ENCODE data around the gene RNF39. TPM values are rescaled to one million over a fixed set of nuclear protein-coding genes. Genes with fewer than 3 reads are reported as not detected.

Gene RNF39
- total and polyA plus RNA-seq, 2 of the 4 experiments (the other 2 are of a cell fraction), result not detected

DNA sequence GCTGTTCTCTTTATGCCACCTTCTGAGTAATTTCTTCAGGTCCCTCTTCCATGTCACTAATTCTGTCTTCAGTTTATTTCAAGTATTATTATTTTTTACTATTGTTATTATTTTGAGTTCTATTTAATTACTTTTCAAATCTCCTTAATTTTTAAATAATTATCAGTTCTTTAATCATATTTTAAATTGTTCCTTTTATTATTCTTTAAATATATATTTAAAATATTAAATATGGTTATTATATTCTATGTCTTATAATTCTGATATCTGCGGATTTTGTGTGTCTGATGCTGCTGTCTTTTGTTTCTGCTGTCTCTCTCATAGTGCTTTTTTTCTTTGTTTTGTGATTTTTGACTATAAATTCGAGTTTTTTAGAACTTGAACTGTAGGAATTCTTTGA lies 12.3 kb downstream of the RNF39 start:
- POLR2A ChIA-PET (ENCODE audit: unreplicated experiment), result no interaction called here
- Histone ChIP-seq H3K9ac (ENCODE audit: low read depth, low read length) (no peak overlapping the region), H4K8ac (ENCODE audit: low read depth in 2 of 2, low read length in 2 of 2) (no peak overlapping the region), H2AFZ (replicated peaks; ENCODE audit: low read length, poor library complexity) (no peak overlapping the region), H3K18ac (ENCODE audit: low read depth, low read length) (no peak overlapping the region), H3K4me3 (ENCODE audit: insufficient read depth, low read depth, low read length) (no peak overlapping the region), H3K27ac (ENCODE audit: insufficient read depth, low read length) (no peak overlapping the region), H3K56ac (ENCODE audit: extremely low read depth, insufficient read depth, low read length) (no peak overlapping the region), H2BK20ac (ENCODE audit: low read depth, low read length) (no peak overlapping the region), H4K91ac (ENCODE audit: insufficient read depth, low read depth, low read length) (no peak overlapping the region), H4K20me1 (ENCODE audit: insufficient read depth, low read length) (no peaks in the 10 kb centered on the region), H3K36me3 (ENCODE audit: control insufficient read depth, insufficient read depth, low read length) (no peaks in the 10 kb centered on the region), H3K4me2 (ENCODE audit: low read depth, low read length) (no peak overlapping the region), H2BK5ac (ENCODE audit: low read depth, low read length, poor library complexity, severe bottlenecking) (no peak overlapping the region), H3K14ac (replicated peaks; ENCODE audit: low read depth, low read length) (no peak overlapping the region), H3K9me3 (ENCODE audit: control insufficient read depth, insufficient read depth, low read length) (no peaks in the 10 kb centered on the region), H3K9me1 (ENCODE audit: insufficient read depth, low read length) (peaks cover 5% of the 10 kb centered on the region), H4K5ac (ENCODE audit: low read depth, low read length) (no peak overlapping the region), H2BK120ac (ENCODE audit: low read depth, low read length) (no peak overlapping the region), H3K79me1 (ENCODE audit: low read depth in 1 of 2, low read length in 2 of 2) (peaks cover 28 to 43% of the 10 kb centered on the region in 2 experiments), H3K27me3 (ENCODE audit: control insufficient read depth, insufficient read depth, low read length) (no peaks in the 10 kb centered on the region), H3K23ac (ENCODE audit: low read depth, low read length) (no peak overlapping the region), H2AK9ac (replicated peaks; ENCODE audit: low read depth, low read length, poor library complexity) (no peak overlapping the region), H3K4ac (ENCODE audit: low read depth, low read length) (no peak overlapping the region), H2AK5ac (ENCODE audit: low read depth, low read length) (no peak overlapping the region), H2BK15ac (ENCODE audit: low read depth, low read length) (no peak overlapping the region), H3K4me1 (ENCODE audit: control insufficient read depth, insufficient read depth, low read length) (peaks cover 3% of the 10 kb centered on the region)
- intact Hi-C loops (cut with micrococcal nuclease) (no loop called here), dilution Hi-C loops (cut with HindIII; ENCODE audit: low sequenced_read_pairs, unreplicated experiment) (no loop called here), in situ Hi-C loops (cut with MboI; ENCODE audit: low sequenced_read_pairs) (no loop called here)
- ATAC-seq (ENCODE audit: low read depth) (no peak), DNase-seq (no peak)
- BruUV-seq (replicated peaks), result no TSS peak
- no CpG with 5 or more reads among the region's 2 CpGs for WGBS, 2 experiments (ENCODE audit: extremely low coverage in 2 of 2, insufficient read length in 1 of 2)
- TF ChIP-seq CHD1 (IDR thresholded peaks at IDR 0.05; ENCODE audit: low read depth, low read length) (no peak), RAD21 (IDR thresholded peaks at IDR 0.05; ENCODE audit: low read length) (no peak), RFX5 (IDR thresholded peaks at IDR 0.05; ENCODE audit: low read depth, low read length) (no peak), BHLHE40 (IDR thresholded peaks at IDR 0.05; ENCODE audit: low read depth, low read length) (no peak), RCOR1 (IDR thresholded peaks at IDR 0.05; ENCODE audit: insufficient replicate concordance, low read length) (no peak), NFE2L2 (IDR thresholded peaks at IDR 0.05; ENCODE audit: low read depth, low read length) (no peak), SMC3 (IDR thresholded peaks at IDR 0.05; ENCODE audit: low read depth, low read length) (no peak), POLR2A (IDR thresholded peaks at IDR 0.05; ENCODE audit: low read depth, low read length) (no peak), MAFK (IDR thresholded peaks at IDR 0.05; ENCODE audit: low read depth, low read length) (no peak), FOS (IDR thresholded peaks at IDR 0.05; ENCODE audit: low read depth, low read length) (no peak), MXI1 (IDR thresholded peaks at IDR 0.05; ENCODE audit: borderline replicate concordance, low read depth, low read length) (no peak), MAZ (IDR thresholded peaks at IDR 0.05; ENCODE audit: borderline replicate concordance, low read depth, low read length) (no peak), CEBPB (IDR thresholded peaks at IDR 0.05; ENCODE audit: low read depth, low read length) (no peak)
- TF ChIP-seq, protein P1, sequence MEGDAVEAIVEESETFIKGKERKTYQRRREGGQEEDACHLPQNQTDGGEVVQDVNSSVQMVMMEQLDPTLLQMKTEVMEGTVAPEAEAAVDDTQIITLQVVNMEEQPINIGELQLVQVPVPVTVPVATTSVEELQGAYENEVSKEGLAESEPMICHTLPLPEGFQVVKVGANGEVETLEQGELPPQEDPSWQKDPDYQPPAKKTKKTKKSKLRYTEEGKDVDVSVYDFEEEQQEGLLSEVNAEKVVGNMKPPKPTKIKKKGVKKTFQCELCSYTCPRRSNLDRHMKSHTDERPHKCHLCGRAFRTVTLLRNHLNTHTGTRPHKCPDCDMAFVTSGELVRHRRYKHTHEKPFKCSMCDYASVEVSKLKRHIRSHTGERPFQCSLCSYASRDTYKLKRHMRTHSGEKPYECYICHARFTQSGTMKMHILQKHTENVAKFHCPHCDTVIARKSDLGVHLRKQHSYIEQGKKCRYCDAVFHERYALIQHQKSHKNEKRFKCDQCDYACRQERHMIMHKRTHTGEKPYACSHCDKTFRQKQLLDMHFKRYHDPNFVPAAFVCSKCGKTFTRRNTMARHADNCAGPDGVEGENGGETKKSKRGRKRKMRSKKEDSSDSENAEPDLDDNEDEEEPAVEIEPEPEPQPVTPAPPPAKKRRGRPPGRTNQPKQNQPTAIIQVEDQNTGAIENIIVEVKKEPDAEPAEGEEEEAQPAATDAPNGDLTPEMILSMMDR (conservative IDR thresholded peaks at IDR 0.05; ENCODE audit: low read depth, low read length), result no peak
- TF ChIP-seq, protein P2, sequence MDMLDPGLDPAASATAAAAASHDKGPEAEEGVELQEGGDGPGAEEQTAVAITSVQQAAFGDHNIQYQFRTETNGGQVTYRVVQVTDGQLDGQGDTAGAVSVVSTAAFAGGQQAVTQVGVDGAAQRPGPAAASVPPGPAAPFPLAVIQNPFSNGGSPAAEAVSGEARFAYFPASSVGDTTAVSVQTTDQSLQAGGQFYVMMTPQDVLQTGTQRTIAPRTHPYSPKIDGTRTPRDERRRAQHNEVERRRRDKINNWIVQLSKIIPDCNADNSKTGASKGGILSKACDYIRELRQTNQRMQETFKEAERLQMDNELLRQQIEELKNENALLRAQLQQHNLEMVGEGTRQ (IDR thresholded peaks at IDR 0.05; ENCODE audit: low read depth, low read length), result no peak
- TF ChIP-seq, protein P3, sequence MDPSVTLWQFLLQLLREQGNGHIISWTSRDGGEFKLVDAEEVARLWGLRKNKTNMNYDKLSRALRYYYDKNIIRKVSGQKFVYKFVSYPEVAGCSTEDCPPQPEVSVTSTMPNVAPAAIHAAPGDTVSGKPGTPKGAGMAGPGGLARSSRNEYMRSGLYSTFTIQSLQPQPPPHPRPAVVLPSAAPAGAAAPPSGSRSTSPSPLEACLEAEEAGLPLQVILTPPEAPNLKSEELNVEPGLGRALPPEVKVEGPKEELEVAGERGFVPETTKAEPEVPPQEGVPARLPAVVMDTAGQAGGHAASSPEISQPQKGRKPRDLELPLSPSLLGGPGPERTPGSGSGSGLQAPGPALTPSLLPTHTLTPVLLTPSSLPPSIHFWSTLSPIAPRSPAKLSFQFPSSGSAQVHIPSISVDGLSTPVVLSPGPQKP (IDR thresholded peaks at IDR 0.05; ENCODE audit: borderline replicate concordance, low read depth, low read length), result no peak
- CTCF ChIA-PET, result no interaction called here
